AG09319 (cell line): ENCODE data around the gene CTAGE9.

Experiments
- DNase-seq: peaks from one replicate; pipeline ENCODE4 v3.0.0-alpha.2; 2010; ENCODE audit warnings: low read depth; ENCODE audit errors: extremely low read depth
- CTCF ChIP-seq: IDR thresholded peaks from 2 replicates; pipeline ENCODE4 v1.5.1; 2011; ENCODE audit warnings: low read depth, mild to moderate bottlenecking, inconsistent platforms, low read length, moderate library complexity

The CTAGE9 gene

GRCh38 chr6:131683479-131683878, 27.3 kb downstream of the CTAGE9 start:
- no peak for DNase-seq
- no peak for TF ChIP-seq CTCF

- DNase-seq: no peak
- TF ChIP-seq CTCF: no peak
These were observed 28.4 kb downstream of the CTAGE9 start for GRCh38 chr6:131682442-131682841.

- no peak for TF ChIP-seq CTCF
- DNase-seq: no peak
These were observed 29.2 kb downstream of the CTAGE9 start for GRCh38 chr6:131681585-131681984.

- no peak for TF ChIP-seq CTCF
- DNase-seq: no peak
These were observed 29.9 kb downstream of the CTAGE9 start for GRCh38 chr6:131680868-131681267.

GRCh38 chr6:131678442-131678841, 32.4 kb downstream of the CTAGE9 start:
- TF ChIP-seq CTCF: no peak
- DNase-seq: no peak

- no peak for TF ChIP-seq CTCF
- DNase-seq: no peak
These were observed 37.6 kb downstream of the CTAGE9 start for GRCh38 chr6:131673184-131673583.

- no peak for TF ChIP-seq CTCF
- DNase-seq: no peak
These were observed 40.9 kb downstream of the CTAGE9 start for GRCh38 chr6:131669891-131670290.
